ENCODE measurements around the gene REEP5. TPM values are rescaled to one million over a fixed set of nuclear protein-coding genes. Genes with fewer than 3 reads are reported as not detected.
"Not testable (repeated sequence)": the region's sequence is repeated elsewhere in the genome, so short reads cannot be mapped to it uniquely, and the experiment has no call there.

Gene REEP5
- total RNA-seq, result 10 to 100 TPM; 25.5 to 60.8 (median 36.1) TPM

DNA sequence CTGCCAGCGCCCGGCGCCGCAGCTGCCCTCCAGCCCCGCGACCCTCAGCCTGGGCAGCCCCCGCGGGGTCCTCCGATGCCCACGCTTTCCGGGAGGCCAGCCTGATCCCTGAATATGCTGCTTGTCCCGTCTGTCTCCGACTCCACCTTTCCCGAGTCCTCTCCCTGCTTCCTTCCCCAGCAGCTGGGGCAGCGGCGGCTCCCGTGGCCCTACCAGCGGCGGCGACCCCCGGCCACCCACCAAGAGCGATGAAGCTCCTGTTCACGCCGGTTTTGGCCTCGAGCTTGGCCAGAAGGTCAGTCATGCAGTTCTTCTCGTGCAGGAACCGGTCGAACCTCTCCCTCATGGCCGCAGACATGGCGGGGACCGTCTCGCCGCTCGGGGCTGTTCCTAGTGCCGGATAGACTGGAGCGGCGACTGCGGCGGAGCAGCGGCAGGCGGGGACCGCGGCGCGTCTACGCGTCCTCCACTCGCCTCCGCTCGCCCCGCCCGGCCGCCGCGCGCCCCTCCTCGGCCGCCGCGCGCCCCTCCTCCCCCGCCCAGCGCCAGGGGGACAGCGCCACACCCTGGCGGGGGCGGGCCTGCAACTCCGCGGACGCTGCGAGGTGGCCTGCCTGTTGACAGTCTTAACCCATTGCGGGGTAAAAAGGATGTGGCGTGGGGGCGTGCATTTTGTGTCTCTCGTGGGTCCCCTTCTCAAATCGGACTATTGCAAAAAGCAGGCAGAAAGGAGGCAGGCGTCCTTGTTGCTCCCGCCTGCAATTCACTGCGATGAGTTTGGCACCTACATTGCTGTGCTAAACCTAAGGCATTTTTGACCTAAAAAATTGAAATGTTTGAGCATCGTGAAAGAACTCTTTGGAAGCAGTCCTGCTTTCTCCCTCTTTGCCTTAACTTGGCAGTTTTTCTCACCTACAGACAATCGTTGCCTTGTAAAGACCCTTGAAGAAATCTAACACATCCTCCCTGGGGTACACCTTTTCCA, at the start of gene REEP5:
TSS of gene REEP5 (minus strand) at position 395 of the 985 bp plus-strand sequence. CDS start at position 358, 37 bp downstream.
- Histone ChIP-seq H3K9me3 (no peaks in the 10 kb centered on the region), H3K4me1 (peaks cover 11 to 53% (median 25%) of the 10 kb centered on the region in 3 donors), H3K27ac (peak within 1 kb of the TSS; percentile 92 to 98 (median 96)), H3K27me3 (no peaks in the 10 kb centered on the region), H3K36me3 (peaks cover 0 to 29% (median 0%) of the 10 kb centered on the region in 3 donors), H3K4me3 (peak within 1 kb of the TSS; percentile 82 to 99 (median 94))
- intact Hi-C loops (cut with DNase I), result loop anchor here (10.0 kb wide), 1 partner anchor 367 kb away; no protein-coding TSS in a partner anchor
- peak in 3 of 4 donors; percentile 20 to 89 (median 87) for TF ChIP-seq POLR2A (IDR thresholded peaks at IDR 0.05)
- TF ChIP-seq, protein P1, sequence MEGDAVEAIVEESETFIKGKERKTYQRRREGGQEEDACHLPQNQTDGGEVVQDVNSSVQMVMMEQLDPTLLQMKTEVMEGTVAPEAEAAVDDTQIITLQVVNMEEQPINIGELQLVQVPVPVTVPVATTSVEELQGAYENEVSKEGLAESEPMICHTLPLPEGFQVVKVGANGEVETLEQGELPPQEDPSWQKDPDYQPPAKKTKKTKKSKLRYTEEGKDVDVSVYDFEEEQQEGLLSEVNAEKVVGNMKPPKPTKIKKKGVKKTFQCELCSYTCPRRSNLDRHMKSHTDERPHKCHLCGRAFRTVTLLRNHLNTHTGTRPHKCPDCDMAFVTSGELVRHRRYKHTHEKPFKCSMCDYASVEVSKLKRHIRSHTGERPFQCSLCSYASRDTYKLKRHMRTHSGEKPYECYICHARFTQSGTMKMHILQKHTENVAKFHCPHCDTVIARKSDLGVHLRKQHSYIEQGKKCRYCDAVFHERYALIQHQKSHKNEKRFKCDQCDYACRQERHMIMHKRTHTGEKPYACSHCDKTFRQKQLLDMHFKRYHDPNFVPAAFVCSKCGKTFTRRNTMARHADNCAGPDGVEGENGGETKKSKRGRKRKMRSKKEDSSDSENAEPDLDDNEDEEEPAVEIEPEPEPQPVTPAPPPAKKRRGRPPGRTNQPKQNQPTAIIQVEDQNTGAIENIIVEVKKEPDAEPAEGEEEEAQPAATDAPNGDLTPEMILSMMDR (IDR thresholded peaks at IDR 0.05), result peak; percentile 36 to 89 (median 74)
- DNase-seq, result peak; percentile 66
- WGBS, 2 donors, result 0 to 1% methylated on average over 8 to 24 of the region's 80 CpGs

DNA sequence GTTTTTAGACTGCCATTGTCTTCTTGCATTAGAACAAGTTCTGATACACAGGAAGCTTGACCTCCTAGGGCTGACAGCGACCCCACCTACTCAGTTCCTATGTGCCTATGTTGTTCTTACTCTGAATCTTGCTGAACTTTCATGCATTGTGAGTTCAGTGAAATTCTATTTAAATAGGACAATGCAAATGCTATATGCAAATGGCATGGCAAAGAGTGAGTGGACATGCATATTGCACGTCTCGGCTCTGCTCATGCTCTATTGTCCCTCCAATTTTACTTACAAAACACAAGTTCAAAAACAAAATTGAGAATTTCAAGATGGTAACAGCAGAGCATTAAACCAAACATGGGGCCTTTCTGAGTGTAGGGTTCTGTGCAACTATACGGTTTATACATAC, 49.2 kb upstream of the REEP5 start:
- 81 to 93% methylated on average over 4 of the region's 4 CpGs for WGBS, 2 donors
- H3K9me3 ChIP-seq, result no peaks in the 10 kb centered on the region
- intact Hi-C loops (cut with DNase I), result no loop called here

GRCh38 chr5:112968411-112969106, 46.5 kb upstream of the REEP5 start:
- intact Hi-C loops (cut with DNase I), result no loop called here
- H3K27ac ChIP-seq, result no peak overlapping the region
- no peaks in the 10 kb centered on the region for H3K36me3 ChIP-seq
- H3K9me3 ChIP-seq, result no peaks in the 10 kb centered on the region
- WGBS, 2 donors, result 73 to 76% methylated on average over 5 of the region's 5 CpGs
- DNase-seq, result no peak
- peaks cover 0 to 63% (median 0%) of the 10 kb centered on the region in 4 donors for H3K27me3 ChIP-seq
- TF ChIP-seq POLR2A (IDR thresholded peaks at IDR 0.05), result no peak
- H3K4me3 ChIP-seq, result no peak overlapping the region
- H3K4me1 ChIP-seq, result peaks cover 0 to 11% (median 0%) of the 10 kb centered on the region in 3 donors

More for the DNA sequence above, 49.2 kb upstream of the REEP5 start:
- no peak for TF ChIP-seq POLR2A (IDR thresholded peaks at IDR 0.05)
- TF ChIP-seq, protein P1 (IDR thresholded peaks at IDR 0.05), result no peak
- no peak overlapping the region for H3K27ac ChIP-seq
- H3K36me3 ChIP-seq, result no peaks in the 10 kb centered on the region
- H3K4me1 ChIP-seq, result peaks cover 5 to 13% (median 7%) of the 10 kb centered on the region in 3 donors
- H3K4me3 ChIP-seq, result no peak overlapping the region
- no peak for DNase-seq
- H3K27me3 ChIP-seq, result peaks cover 0 to 80% (median 0%) of the 10 kb centered on the region in 4 donors

DNA sequence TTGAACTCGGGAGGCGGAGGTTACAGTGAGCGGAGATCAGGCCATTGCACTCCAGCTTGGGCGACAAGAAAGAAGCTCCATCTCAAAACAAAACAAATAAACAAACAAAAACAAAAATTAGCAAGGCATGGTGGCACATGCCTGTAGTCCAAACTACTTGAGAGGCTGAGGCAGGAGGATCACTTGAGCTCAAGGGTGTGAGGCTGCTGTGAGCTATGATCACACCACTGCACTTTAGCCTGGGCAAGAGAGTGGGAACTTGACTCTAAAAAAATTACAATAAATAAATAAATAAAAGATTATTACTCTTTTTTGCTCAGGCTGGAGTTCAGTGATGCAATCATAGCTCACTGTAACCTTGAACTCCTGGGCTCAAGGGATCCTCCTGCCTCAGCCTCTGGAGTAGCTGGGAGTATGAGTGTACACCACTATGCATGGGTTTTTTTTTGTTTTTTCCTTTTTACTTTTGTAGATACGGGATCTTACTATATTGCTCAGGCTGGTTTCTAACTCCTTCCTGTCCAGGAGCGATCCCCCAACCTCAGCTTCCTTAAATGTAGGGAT, 45.6 kb upstream of the REEP5 start:
- TF ChIP-seq, protein P1 (IDR thresholded peaks at IDR 0.05), result no peak
- no peak for TF ChIP-seq POLR2A (IDR thresholded peaks at IDR 0.05)

DNA sequence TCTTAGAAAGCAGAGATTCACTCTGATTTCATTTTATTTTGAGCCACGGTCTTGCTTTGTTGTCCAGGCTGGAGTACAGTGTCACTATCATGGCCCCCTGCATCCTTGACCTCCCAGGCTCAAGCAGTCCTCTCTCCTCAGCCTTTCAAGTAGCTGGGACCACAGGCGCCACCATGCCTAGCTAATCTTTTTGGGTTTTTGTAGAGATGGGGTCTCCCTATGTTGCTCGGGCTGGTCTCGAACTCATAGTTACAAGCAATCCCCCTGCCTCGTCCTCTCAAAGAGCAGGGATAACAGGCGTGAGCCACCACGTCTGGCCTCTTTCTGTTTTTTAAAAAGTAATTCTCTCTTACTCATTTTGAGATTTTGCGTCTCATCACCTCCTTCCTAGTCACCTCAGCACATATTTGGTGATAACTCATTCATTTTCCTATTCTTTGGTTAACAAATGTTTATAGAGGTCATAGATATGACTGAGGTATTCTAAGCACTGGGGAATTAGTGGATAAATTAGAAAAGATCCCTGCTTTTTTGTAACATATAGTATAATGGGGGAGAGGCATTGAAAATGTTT, 43.8 kb upstream of the REEP5 start:
- no peak for TF ChIP-seq POLR2A (IDR thresholded peaks at IDR 0.05)
- TF ChIP-seq, protein P1 (IDR thresholded peaks at IDR 0.05), result no peak
- no peak overlapping the region for H3K27ac ChIP-seq
- H3K36me3 ChIP-seq, result no peaks in the 10 kb centered on the region
- WGBS, 2 donors, result 85 to 88% methylated on average over 7 to 8 of the region's 8 CpGs
- H3K27me3 ChIP-seq, result peaks cover 0 to 46% (median 0%) of the 10 kb centered on the region in 4 donors
- no peaks in the 10 kb centered on the region for H3K9me3 ChIP-seq
- H3K4me3 ChIP-seq, result no peak overlapping the region
- intact Hi-C loops (cut with DNase I), result no loop called here
- peaks cover 0 to 9% (median 0%) of the 10 kb centered on the region in 3 donors for H3K4me1 ChIP-seq
- no peak for DNase-seq

More for the DNA sequence above, 45.6 kb upstream of the REEP5 start:
- intact Hi-C loops (cut with DNase I), result no loop called here
- no peaks in the 10 kb centered on the region for H3K9me3 ChIP-seq
- 87 to 93% methylated on average over 6 of the region's 6 CpGs for WGBS, 2 donors
- no peak for DNase-seq
- peaks cover 0 to 61% (median 0%) of the 10 kb centered on the region in 4 donors for H3K27me3 ChIP-seq
- H3K4me1 ChIP-seq, result peaks cover 0 to 9% (median 0%) of the 10 kb centered on the region in 3 donors
- no peak overlapping the region for H3K27ac ChIP-seq
- H3K4me3 ChIP-seq, result no peak overlapping the region
- H3K36me3 ChIP-seq, result no peaks in the 10 kb centered on the region

DNA sequence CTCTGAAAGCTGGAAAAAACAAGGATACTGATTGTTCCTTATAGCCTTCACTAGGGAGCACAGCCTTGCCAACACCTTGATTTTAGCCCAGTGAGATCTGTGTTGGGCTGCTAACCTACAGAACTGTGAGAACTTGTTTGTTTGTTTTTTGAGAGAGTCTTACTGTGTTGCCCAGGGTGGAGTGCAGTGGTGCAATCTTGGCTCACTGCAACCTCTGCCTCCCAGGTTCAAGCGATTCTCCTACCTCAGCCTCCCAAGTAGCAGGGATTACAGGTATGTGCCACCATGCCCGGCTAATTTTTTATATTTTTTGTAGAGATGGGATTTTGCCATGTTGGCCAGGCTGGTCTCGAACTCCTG, 41.3 kb upstream of the REEP5 start:
- 71 to 93% methylated on average over 2 to 3 of the region's 3 CpGs for WGBS, 2 donors
- Histone ChIP-seq H3K27me3 (peaks cover 0 to 21% (median 0%) of the 10 kb centered on the region in 4 donors), H3K4me1 (peaks cover 0 to 28% (median 16%) of the 10 kb centered on the region in 3 donors), H3K27ac (peak overlapping the region in 3 of 4 donors; percentile 34 to 65 (median 52))
- H3K9me3 ChIP-seq; DNase-seq; H3K36me3 ChIP-seq; H3K4me3 ChIP-seq; intact Hi-C loops (cut with DNase I): not testable (repeated sequence)

Data from esophagus squamous epithelium (tissue), 5 donors.